T-cell (primary cell): ENCODE measurements around the gene CD3G. TPM values are rescaled to one million over a fixed set of nuclear protein-coding genes. Genes with fewer than 3 reads are reported as not detected.
A peak's percentile ranks its signal among the peaks of the same experiment; 100 is the strongest.
"Not testable (repeated sequence)": the region's sequence is repeated elsewhere in the genome, so short reads cannot be mapped to it uniquely, and the experiment has no call there.

Source experiments
- ATAC-seq, 4 experiments: fragments of 200-7000 bp in 3 of 4; fragments of 150-1000 bp in 1 of 4; cut with Tn5 transposase; replicated peaks in 1 of 4; 1 replicate in 3 of 4; 2 replicates in 1 of 4; pipeline ENCODE4 v1.10.0; 2021; ENCODE audit warnings: moderate library complexity in 3 of 4, mild to moderate bottlenecking in 2 of 4, moderate number of reproducible peaks in 1 of 4
- CTCF ChIA-PET, 2 donors: fragments of 300-600 bp; sonication (Branson Sonifier 250); formaldehyde crosslinking; loops; one replicate each; lab custom pipeline; 2022; ENCODE audit warnings: antibody characterized with exemption in 2 of 2; lab: Charles Lee
- POLR2A ChIA-PET, 2 donors: fragments of 300-600 bp; sonication (Branson Sonifier 250); formaldehyde crosslinking; loops; one replicate each; lab custom pipeline; 2022; ENCODE audit warnings: antibody characterized with exemption in 2 of 2; lab: Charles Lee
- DNase-seq, 35 experiments: peaks; one replicate each; pipeline versions ENCODE4 v3.0.0 to v3.0.0-alpha.2; 2013 to 2023
- H3K27ac ChIP-seq: one replicate; pipeline ENCODE4 v1.5.1; 2013; ENCODE audit warnings: low read length
- H3K27me3 ChIP-seq, 2 experiments: replicated peaks in 1 of 2; 1 replicate in 1 of 2; 2 replicates in 1 of 2; pipeline versions ENCODE4 v1.6.1 to v1.7.0; 2013; ENCODE audit warnings: low read length in 1 of 2, mixed read lengths in 1 of 2; ENCODE audit not compliant: control insufficient read depth in 2 of 2, insufficient read depth in 2 of 2; ENCODE audit errors: extremely low read depth in 1 of 2
- H3K36me3 ChIP-seq, 2 donors: 1 replicate in 1 of 2; 2 replicates in 1 of 2; pipeline versions ENCODE4 v1.6.1 to v1.7.0; 2013; ENCODE audit warnings: low read length in 1 of 2; ENCODE audit not compliant: control insufficient read depth in 2 of 2, insufficient read depth in 1 of 2; ENCODE audit errors: extremely low read depth in 1 of 2
- H3K4me1 ChIP-seq, 2 experiments: 1 replicate in 1 of 2; 2 replicates in 1 of 2; pipeline versions ENCODE4 v1.6.1 to v1.7.0; 2013; ENCODE audit warnings: low read length in 2 of 2, mixed read lengths in 1 of 2; ENCODE audit not compliant: insufficient read depth in 2 of 2, control insufficient read depth in 1 of 2; ENCODE audit errors: extremely low read depth in 1 of 2
- H3K4me3 ChIP-seq, 2 donors: 1 replicate in 1 of 2; 2 replicates in 1 of 2; pipeline versions ENCODE4 v1.5.1 to v1.7.0; 2013; ENCODE audit warnings: mild to moderate bottlenecking in 2 of 2, low read length in 1 of 2, moderate library complexity in 1 of 2; ENCODE audit not compliant: control insufficient read depth in 1 of 2; ENCODE audit errors: extremely low read depth in 1 of 2
- H3K9me3 ChIP-seq: 2 replicates; pipeline ENCODE4 v1.7.0; 2013
- H3K27ac Mint-ChIP-seq, 2 donors: one replicate each; pipeline ENCODE4 v1.8.0; 2020 to 2021; ENCODE audit warnings: mild to moderate bottlenecking in 2 of 2, mixed read lengths in 2 of 2
- H3K27me3 Mint-ChIP-seq, 2 donors: one replicate each; pipeline ENCODE4 v1.8.0; 2021 to 2022; ENCODE audit warnings: mixed read lengths in 2 of 2
- H3K36me3 Mint-ChIP-seq: one replicate; pipeline ENCODE4 v1.8.0; 2021; ENCODE audit warnings: mixed read lengths
- H3K4me1 Mint-ChIP-seq, 3 donors: one replicate each; pipeline ENCODE4 v1.8.0; 2020 to 2022; ENCODE audit warnings: mixed read lengths in 3 of 3, mild to moderate bottlenecking in 1 of 3
- H3K4me3 Mint-ChIP-seq, 3 donors: one replicate each; pipeline ENCODE4 v1.8.0; 2020 to 2022; ENCODE audit warnings: mild to moderate bottlenecking in 3 of 3, mixed read lengths in 3 of 3, moderate library complexity in 3 of 3
- H3K9me3 Mint-ChIP-seq, 3 donors: one replicate each; pipeline ENCODE4 v1.8.0; 2020 to 2022; ENCODE audit warnings: mixed read lengths in 3 of 3
- WGBS: methylation state at CpG from one replicate; pipeline ENCODE4 v1.1.5; 2013; ENCODE audit warnings: missing lambda C conversion rate; ENCODE audit not compliant: insufficient coverage; 5-methylcytosine and 5-hydroxymethylcytosine counted together
- total RNA-seq, 35 experiments: library from RNA in 6 of 35; stranded (reverse) in 6 of 35; fragments of 120-200 nt in 1 of 35; gene quantifications; one replicate each; pipeline versions ENCODE4 v1.2.1 to v1.2.4 and lab custom pipeline; 2013 to 2026

CD3G gene
- total RNA-seq, 5 donors from 2014 or later (not counting 1 experiment from before 2014, with no cell fraction given): 170 to 215 (median 189) TPM

GRCh38 chr11:118304568-118305248 is 39.4 kb upstream of the CD3G start, which contains the start of gene CD3E:
CD3E (plus strand) TSS chr11:118304730; CDS start chr11:118304953, 223 bp downstream.
- ChIA-PET CTCF (interaction anchor here (0.5 to 3.0 kb wide), 15 partner anchors 9 to 506 kb away, joined by 3 to 20 read pairs (median 3); partner anchors contain the start of genes CD3D (in 1 of the 2) and UBE4A (in 1 of the 2)), POLR2A (interaction anchor here (0.5 to 1.7 kb wide), 9 partner anchors 13 to 88 kb away, joined by 3 to 5 read pairs (median 3); partner anchors contain the start of gene MPZL3 (in 1 of the 2))
- Histone ChIP-seq H3K9me3 (no peaks in the 10 kb centered on the region), H3K27ac (peak within 1 kb of the TSS; percentile 91), H3K4me3 (peak within 1 kb of the TSS; percentile 87 to 91), H3K36me3 (peaks cover 0 to 28% of the 10 kb centered on the region in 2 donors), H3K4me1 (peaks cover 39 to 59% of the 10 kb centered on the region in 2 experiments), H3K27me3 (no peaks in the 10 kb centered on the region)
- no peaks in the 10 kb centered on the region for H3K27me3 Mint-ChIP-seq
- H3K36me3 Mint-ChIP-seq: peaks cover 36% of the 10 kb centered on the region
- ATAC-seq (peak; percentile 77 to 85 (median 80)), DNase-seq (peak; percentile 46 to 80 (median 61))
- H3K4me3 Mint-ChIP-seq: peak within 1 kb of the TSS; percentile 95 to 99 (median 99)
- H3K4me1 Mint-ChIP-seq: peaks cover 75 to 91% (median 84%) of the 10 kb centered on the region in 3 donors
- peak within 1 kb of the TSS; percentile 100 for H3K27ac Mint-ChIP-seq
- 0% methylated on average over 1 of the region's 8 CpGs for WGBS
- H3K9me3 Mint-ChIP-seq: no peaks in the 10 kb centered on the region

DNA sequence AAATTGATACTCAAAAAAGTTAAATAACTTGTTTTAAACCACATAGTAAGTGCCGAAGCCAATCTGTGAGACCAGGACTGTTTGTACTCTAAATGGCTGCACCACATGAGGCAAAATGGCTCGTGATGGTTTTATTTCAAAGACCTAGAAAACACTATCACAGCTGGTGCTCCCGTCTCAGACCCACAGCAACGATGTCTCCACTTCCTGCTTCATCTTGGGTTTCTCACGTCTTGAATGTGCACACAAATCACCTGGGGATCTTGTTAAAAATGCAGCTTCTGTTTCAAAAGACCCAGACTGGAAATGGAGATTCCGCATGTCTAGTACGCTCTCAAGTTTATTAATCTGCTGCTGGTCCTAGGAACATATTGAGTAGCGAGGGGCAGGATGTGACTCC is 38.4 kb upstream of the CD3G start:
- H3K4me3 ChIP-seq: peak overlapping the region; percentile 87 to 91
- H3K9me3 ChIP-seq: no peaks in the 10 kb centered on the region
- no peaks in the 10 kb centered on the region for H3K27me3 Mint-ChIP-seq
- H3K4me1 ChIP-seq: peaks cover 42 to 62% of the 10 kb centered on the region in 2 experiments
- H3K9me3 Mint-ChIP-seq: no peaks in the 10 kb centered on the region
- peak overlapping the region; percentile 95 to 99 (median 99) for H3K4me3 Mint-ChIP-seq
- 0% methylated on average over 8 of the region's 8 CpGs for WGBS
- ChIA-PET POLR2A (interaction anchor here (0.6 to 1.6 kb wide), 5 partner anchors 29 to 835 kb away, joined by 3 to 4 read pairs (median 3); no protein-coding TSS in a partner anchor), CTCF (interaction anchor here (0.6 to 3.0 kb wide), 11 partner anchors 10 to 107 kb away, joined by 3 to 20 read pairs (median 3); partner anchors contain the start of genes CD3D (in 1 of the 2) and UBE4A (in 1 of the 2))
- peak overlapping the region; percentile 91 for H3K27ac ChIP-seq
- H3K4me1 Mint-ChIP-seq: peaks cover 84 to 89% (median 88%) of the 10 kb centered on the region in 3 donors
- H3K27me3 ChIP-seq: no peaks in the 10 kb centered on the region
- peaks cover 0 to 35% of the 10 kb centered on the region in 2 donors for H3K36me3 ChIP-seq
- H3K27ac Mint-ChIP-seq: peak overlapping the region; percentile 100
- DNase-seq (peak in 34 of 35 experiments; percentile 32 to 81 (median 58)), ATAC-seq (peak; percentile 62 to 72 (median 62))
- peaks cover 43% of the 10 kb centered on the region for H3K36me3 Mint-ChIP-seq

- ChIA-PET POLR2A (no interaction called here), CTCF (interaction anchor here (0.5 to 1.7 kb wide), 5 partner anchors 10 to 45 kb away, joined by 3 to 11 read pairs (median 4); no protein-coding TSS in a partner anchor)
- H3K36me3 ChIP-seq: peaks cover 0 to 43% of the 10 kb centered on the region in 2 donors
- H3K27me3 ChIP-seq: no peaks in the 10 kb centered on the region
- Mint-ChIP-seq H3K27me3 (no peaks in the 10 kb centered on the region), H3K9me3 (no peaks in the 10 kb centered on the region), H3K27ac (peak overlapping the region; percentile 70 to 100), H3K4me1 (peaks cover 85 to 93% (median 91%) of the 10 kb centered on the region in 3 donors), H3K4me3 (peak overlapping the region; percentile 95 to 99 (median 99)), H3K36me3 (peaks cover 49% of the 10 kb centered on the region)
- no peaks in the 10 kb centered on the region for H3K9me3 ChIP-seq
- H3K4me1 ChIP-seq: peaks cover 50 to 65% of the 10 kb centered on the region in 2 experiments
- ATAC-seq: no peak
- peak overlapping the region; percentile 69 to 87 for H3K4me3 ChIP-seq
- peak overlapping the region; percentile 91 for H3K27ac ChIP-seq
- peak in 1 of 35 experiments; percentile 32 for DNase-seq
- WGBS: no CpG with 5 or more reads among the region's 2 CpGs
Observed at GRCh38 chr11:118306556-118306955, 37.6 kb upstream of the CD3G start.

DNA sequence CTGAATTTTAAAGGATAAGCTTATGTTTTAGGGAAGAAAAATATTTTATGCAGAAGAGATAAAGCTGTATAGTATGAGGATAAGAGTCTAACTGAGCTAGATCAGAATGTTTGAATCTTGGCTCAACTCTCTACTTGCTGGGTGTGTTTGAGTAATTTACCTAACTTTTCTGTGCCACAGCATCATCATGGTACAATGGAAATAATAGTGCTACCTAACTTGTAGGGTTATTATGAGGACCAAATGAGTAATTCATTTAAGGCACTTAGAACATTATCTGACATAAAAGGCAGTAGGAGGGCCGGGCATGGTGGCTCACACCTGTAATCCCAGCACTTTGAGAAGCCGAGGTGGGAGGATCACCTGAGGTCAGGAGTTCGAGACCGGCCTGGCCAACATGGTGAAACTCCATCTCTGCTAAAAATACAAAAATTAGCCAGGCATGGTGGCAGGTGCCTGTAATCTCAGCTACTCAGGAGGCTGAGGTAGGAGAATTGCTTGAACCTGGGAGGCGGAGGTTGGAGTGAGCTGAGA is 35.1 kb upstream of the CD3G start:
- H3K9me3 Mint-ChIP-seq, H3K9me3 ChIP-seq, H3K27me3 Mint-ChIP-seq, DNase-seq, H3K4me3 ChIP-seq, H3K27me3 ChIP-seq, ATAC-seq: not testable (repeated sequence)
- 60% methylated on average over 1 of the region's 5 CpGs for WGBS
- CTCF ChIA-PET: interaction anchor here in 1 of 2 donors (0.6 to 1.4 kb wide), 6 partner anchors 14 to 110 kb away, joined by 3 to 6 read pairs (median 4); no protein-coding TSS in a partner anchor
- POLR2A ChIA-PET: interaction anchor here in 1 of 2 donors (0.6 to 1.0 kb wide), 2 partner anchors 26 to 70 kb away, joined by 3 to 4 read pairs; no protein-coding TSS in a partner anchor
- Mint-ChIP-seq H3K36me3 (peaks cover 69% of the 10 kb centered on the region), H3K4me3 (peak overlapping the region; percentile 95 to 99 (median 99)), H3K27ac (peak overlapping the region; percentile 70 to 100), H3K4me1 (peaks cover 84 to 88% (median 87%) of the 10 kb centered on the region in 3 donors)
- peaks cover 57 to 63% of the 10 kb centered on the region in 2 experiments for H3K4me1 ChIP-seq
- peak overlapping the region; percentile 91 for H3K27ac ChIP-seq
- peaks cover 6 to 68% of the 10 kb centered on the region in 2 donors for H3K36me3 ChIP-seq

DNA sequence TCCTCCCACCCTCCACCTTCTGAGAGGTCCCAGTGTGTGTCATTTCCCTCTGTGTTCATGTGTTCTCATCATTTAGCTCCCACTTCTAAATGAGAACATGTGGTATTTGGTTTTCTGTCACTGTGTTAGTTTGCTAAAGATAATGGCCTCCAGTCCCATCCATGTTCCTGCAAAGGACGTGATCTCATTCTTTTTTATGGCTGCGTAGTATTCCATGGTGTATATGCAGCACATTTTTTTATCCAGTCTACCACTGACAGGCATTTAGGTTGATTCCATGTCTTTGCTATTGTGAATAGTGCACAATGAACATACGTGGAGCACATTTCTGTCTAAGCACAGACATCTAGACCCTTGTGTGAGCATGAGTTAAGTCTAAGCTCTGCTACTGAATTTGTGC is 33.9 kb upstream of the CD3G start:
- Histone ChIP-seq H3K9me3 (no peaks in the 10 kb centered on the region), H3K4me1 (peaks cover 63 to 70% of the 10 kb centered on the region in 2 experiments), H3K36me3 (peaks cover 12 to 79% of the 10 kb centered on the region in 2 donors), H3K27ac (peak overlapping the region; percentile 61), H3K4me3 (no peak overlapping the region), H3K27me3 (no peaks in the 10 kb centered on the region)
- H3K27me3 Mint-ChIP-seq: no peaks in the 10 kb centered on the region
- no CpG with 5 or more reads among the region's 3 CpGs for WGBS
- POLR2A ChIA-PET: interaction anchor here in 1 of 2 donors (0.6 to 1.2 kb wide), 2 partner anchors 22 to 32 kb away, joined by 4 to 12 read pairs; partner anchors contain the start of gene CD3D
- peak overlapping the region; percentile 88 to 92 for H3K27ac Mint-ChIP-seq
- peak overlapping the region in 2 of 3 donors; percentile 28 to 31 for H3K4me3 Mint-ChIP-seq
- ATAC-seq (no peak), DNase-seq (no peak)
- H3K9me3 Mint-ChIP-seq: no peaks in the 10 kb centered on the region
- H3K36me3 Mint-ChIP-seq: peaks cover 72% of the 10 kb centered on the region
- CTCF ChIA-PET: interaction anchor here in 1 of 2 donors (2.0 to 2.2 kb wide), 2 partner anchors 15 to 33 kb away, joined by 4 to 15 read pairs; partner anchors contain the start of gene CD3D
- H3K4me1 Mint-ChIP-seq: peaks cover 87 to 89% (median 88%) of the 10 kb centered on the region in 3 donors
